H9 (cell line): ENCODE measurements around the gene NACC1. TPM values are rescaled to one million over a fixed set of nuclear protein-coding genes. Genes with fewer than 3 reads are reported as not detected.

ENCODE experiments used
- DNase-seq: peaks from one replicate; pipeline ENCODE4 v3.0.0-alpha.2; 2017
- H2AFZ ChIP-seq: one replicate; pipeline ENCODE4 v1.6.1; 2013; ENCODE audit warnings: mild to moderate bottlenecking, low read length, control low read depth, moderate library complexity
- H2AK5ac ChIP-seq: 2 replicates; pipeline ENCODE4 v1.6.1; 2013; ENCODE audit warnings: low read length, control low read depth, mixed read lengths; ENCODE audit not compliant: insufficient read length
- H2BK120ac ChIP-seq: one replicate; pipeline ENCODE4 v1.6.1; 2013; ENCODE audit warnings: low read depth, mild to moderate bottlenecking, low read length, control low read depth, inconsistent platforms; ENCODE audit not compliant: poor library complexity, severe bottlenecking
- H2BK12ac ChIP-seq: 2 replicates; pipeline ENCODE4 v1.6.1; 2013; ENCODE audit warnings: low read length, control low read depth, mixed read lengths, low read depth; ENCODE audit not compliant: insufficient read length
- H2BK15ac ChIP-seq: 2 replicates; pipeline ENCODE4 v1.6.1; 2013; ENCODE audit warnings: low read depth, low read length, control low read depth
- H2BK20ac ChIP-seq: one replicate; pipeline ENCODE4 v1.6.1; 2013; ENCODE audit warnings: low read depth, mild to moderate bottlenecking, low read length, control low read depth, inconsistent platforms; ENCODE audit not compliant: poor library complexity, severe bottlenecking
- H2BK5ac ChIP-seq: 2 replicates; pipeline ENCODE4 v1.6.1; 2013; ENCODE audit warnings: low read length, control low read depth, mixed read lengths; ENCODE audit not compliant: insufficient read length
- H3K14ac ChIP-seq: 2 replicates; pipeline ENCODE4 v1.6.1; 2013; ENCODE audit warnings: low read length, control low read depth; ENCODE audit not compliant: insufficient read depth
- H3K18ac ChIP-seq: 2 replicates; pipeline ENCODE4 v1.6.1; 2013; ENCODE audit warnings: low read depth, mild to moderate bottlenecking, mixed read lengths, low read length, control low read depth; ENCODE audit not compliant: insufficient read length
- H3K23ac ChIP-seq: 2 replicates; pipeline ENCODE4 v1.6.1; 2013; ENCODE audit warnings: low read length, control low read depth, mixed read lengths, low read depth; ENCODE audit not compliant: insufficient read length
- H3K23me2 ChIP-seq: 2 replicates; pipeline ENCODE4 v1.6.1; 2013; ENCODE audit warnings: low read depth, mild to moderate bottlenecking, mixed read lengths, low read length, control low read depth; ENCODE audit not compliant: insufficient read length, poor library complexity, severe bottlenecking
- H3K27ac ChIP-seq: 2 replicates; pipeline ENCODE4 v1.5.1; 2013; ENCODE audit warnings: low read length, control low read depth, mixed read lengths, low read depth; ENCODE audit not compliant: insufficient read length
- H3K27me3 ChIP-seq: 2 replicates; pipeline ENCODE4 v1.6.1; 2013; ENCODE audit warnings: low read length, control low read depth, inconsistent platforms; ENCODE audit not compliant: insufficient read depth
- H3K4ac ChIP-seq: 2 replicates; pipeline ENCODE4 v1.6.1; 2013; ENCODE audit warnings: low read depth, mild to moderate bottlenecking, control low read depth, inconsistent platforms, low read length, moderate library complexity
- H3K4me1 ChIP-seq: 2 replicates; pipeline ENCODE4 v1.6.1; 2013; ENCODE audit warnings: low read length, control low read depth, inconsistent platforms; ENCODE audit not compliant: insufficient read depth
- H3K4me2 ChIP-seq: 2 replicates; pipeline ENCODE4 v1.6.1; 2013; ENCODE audit warnings: low read length, control low read depth, mixed read lengths; ENCODE audit not compliant: insufficient read length, insufficient read depth
- H3K56ac ChIP-seq: 2 replicates; pipeline ENCODE4 v1.6.1; 2013; ENCODE audit warnings: low read depth, mild to moderate bottlenecking, mixed read lengths, low read length, control low read depth; ENCODE audit not compliant: insufficient read length
- H3K79me1 ChIP-seq: 2 replicates; pipeline ENCODE4 v1.6.1; 2013; ENCODE audit warnings: low read depth, mild to moderate bottlenecking, moderate library complexity, low read length, control low read depth, inconsistent platforms; ENCODE audit not compliant: insufficient read depth, poor library complexity, severe bottlenecking
- H3K79me2 ChIP-seq: 2 replicates; pipeline ENCODE4 v1.6.1; 2013; ENCODE audit warnings: low read length, control low read depth, inconsistent platforms; ENCODE audit not compliant: insufficient read depth
- H3K9ac ChIP-seq: 2 replicates; pipeline ENCODE4 v1.6.1; 2013; ENCODE audit warnings: low read length, control low read depth, mixed read lengths; ENCODE audit not compliant: insufficient read length; ENCODE audit errors: extremely low read depth
- H3K9me3 ChIP-seq: one replicate; pipeline ENCODE4 v1.6.1; 2013; ENCODE audit warnings: low read depth, low read length, inconsistent platforms; ENCODE audit not compliant: control insufficient read depth
- H3T11ph ChIP-seq: one replicate; pipeline ENCODE4 v1.6.1; 2013; ENCODE audit warnings: mild to moderate bottlenecking, low read length, control low read depth, inconsistent platforms
- H4K20me1 ChIP-seq: one replicate; pipeline ENCODE4 v1.6.1; 2013; ENCODE audit not compliant: control insufficient read depth, insufficient read length, insufficient read depth
- H4K5ac ChIP-seq: 2 replicates; pipeline ENCODE4 v1.6.1; 2013; ENCODE audit warnings: low read depth, mild to moderate bottlenecking, mixed read lengths, low read length, control low read depth; ENCODE audit not compliant: insufficient read length
- H4K8ac ChIP-seq: replicated peaks from 2 replicates; pipeline ENCODE4 v1.6.1; 2013; ENCODE audit warnings: low read length, control low read depth, mixed read lengths, low read depth; ENCODE audit not compliant: insufficient read length
- H4K91ac ChIP-seq: 2 replicates; pipeline ENCODE4 v1.6.1; 2013; ENCODE audit warnings: low read depth, mild to moderate bottlenecking, moderate library complexity, mixed read lengths, low read length, control low read depth; ENCODE audit not compliant: insufficient read length
- H3K27ac Mint-ChIP-seq, 3 experiments: 2 replicates in 2 of 3; 3 replicates in 1 of 3; pipeline ENCODE4 v1.8.0; 2020 to 2021; ENCODE audit warnings: mixed read lengths in 3 of 3, mild to moderate bottlenecking in 1 of 3, moderate library complexity in 1 of 3
- H3K27me3 Mint-ChIP-seq: 2 replicates; pipeline ENCODE4 v1.8.0; 2021; ENCODE audit warnings: low read depth, mild to moderate bottlenecking, moderate library complexity, mixed read lengths
- H3K36me3 Mint-ChIP-seq, 3 experiments: 2 replicates in 2 of 3; 3 replicates in 1 of 3; pipeline ENCODE4 v1.8.0; 2020 to 2021; ENCODE audit warnings: low read depth in 3 of 3, mixed read lengths in 3 of 3; ENCODE audit not compliant: insufficient read depth in 1 of 3
- H3K4me1 Mint-ChIP-seq, 2 experiments: 2 replicates each; pipeline ENCODE4 v1.8.0; 2020; ENCODE audit warnings: mixed read lengths in 2 of 2
- H3K4me3 Mint-ChIP-seq, 2 experiments: 2 replicates in 1 of 2; 3 replicates in 1 of 2; pipeline ENCODE4 v1.8.0; 2020 to 2021; ENCODE audit warnings: mild to moderate bottlenecking in 2 of 2, mixed read lengths in 2 of 2, moderate library complexity in 1 of 2
- H3K9me3 Mint-ChIP-seq, 2 experiments: 2 replicates in 1 of 2; 3 replicates in 1 of 2; pipeline ENCODE4 v1.8.0; 2020; ENCODE audit warnings: mild to moderate bottlenecking in 2 of 2, mixed read lengths in 2 of 2, moderate library complexity in 1 of 2
- CTCF ChIP-seq: fragments of 200-600 bp; sonication (generic); conservative IDR thresholded peaks from 3 replicates; pipeline ENCODE4 v1.8.0; 2021; ENCODE audit warnings: antibody characterized with exemption, mild to moderate bottlenecking
- WGBS: extraction: QIAGEN DNeasy Blood & Tissue Kit; methylation state at CpG from one replicate; pipeline ENCODE4 v1.1.7; 2013; ENCODE audit warnings: missing lambda C conversion rate, low lambda C conversion rate, mixed read lengths; ENCODE audit not compliant: insufficient read length; ENCODE audit errors: extremely low coverage; 5-methylcytosine and 5-hydroxymethylcytosine counted together
- total RNA-seq: library from RNA; stranded (reverse); gene quantifications from 2 replicates; pipeline ENCODE4 v1.2.1, GENCODE V29; 2021

The NACC1 gene
- total RNA-seq, 1 experiment from 2014 or later = 198 TPM

DNA sequence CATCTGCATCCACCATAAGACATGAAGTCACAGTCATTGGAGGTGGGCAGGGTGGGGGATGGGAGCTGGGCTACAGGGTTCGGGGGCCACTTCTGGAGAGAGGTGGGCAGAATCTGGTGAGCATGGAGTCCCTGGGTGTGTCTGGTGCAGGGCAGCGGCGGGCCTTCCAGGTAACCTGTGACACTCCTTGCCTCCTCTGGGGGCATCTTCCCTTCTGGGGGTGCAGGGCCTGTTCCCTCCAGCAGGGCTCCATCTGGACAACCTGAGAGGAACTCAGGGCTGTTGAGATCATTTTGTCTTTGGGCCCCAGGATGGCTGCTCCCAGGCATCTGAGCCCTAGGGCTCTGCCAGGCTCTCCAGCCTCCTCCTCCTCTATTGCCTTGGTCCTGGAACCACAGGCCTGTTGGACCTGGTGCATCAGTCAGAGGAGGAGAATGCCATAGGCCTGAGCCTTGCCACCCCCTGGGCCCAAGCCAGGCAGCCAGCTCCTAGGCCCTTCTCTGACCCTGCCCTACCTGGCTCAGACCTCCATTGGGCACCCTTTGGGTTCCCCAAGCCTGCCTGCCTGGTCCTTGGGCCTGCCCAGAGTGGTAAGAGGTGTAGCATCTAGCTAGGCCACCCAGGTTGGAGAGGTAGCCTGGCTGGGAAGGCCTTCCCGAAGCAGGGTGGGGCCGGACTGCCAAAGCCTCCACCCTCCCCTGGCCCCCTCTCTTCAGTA is 28.8 kb upstream of the NACC1 start:
- Histone ChIP-seq H3K27ac (no peak overlapping the region), H3K4me1 (0 out of 2 replicates have a peak, but pooled peaks cover 2% of the 10 kb centered on the region), H3K79me1 (no peaks in the 10 kb centered on the region), H3K27me3 (peaks cover 4% of the 10 kb centered on the region; the same call in 1 of the 2 replicates), H4K8ac (no peak overlapping the region), H2BK20ac (no peak overlapping the region), H2AK5ac (no peak overlapping the region), H3K23me2 (no peaks in the 10 kb centered on the region), H2BK15ac (no peak overlapping the region), H3K14ac (no peak overlapping the region), H3K9ac (no peak overlapping the region), H3K56ac (no peak overlapping the region), H2BK12ac (no peak overlapping the region), H2BK5ac (no peak overlapping the region), H3K4ac (no peak overlapping the region), H3K9me3 (no peaks in the 10 kb centered on the region), H2BK120ac (no peak overlapping the region), H2AFZ (no peak overlapping the region), H4K5ac (no peak overlapping the region), H3K79me2 (no peaks in the 10 kb centered on the region), H3K18ac (no peak overlapping the region), H4K91ac (no peak overlapping the region), H3T11ph (no peak overlapping the region), H3K23ac (no peak overlapping the region), H4K20me1 (no peaks in the 10 kb centered on the region), H3K4me2 (no peak overlapping the region)
- Mint-ChIP-seq H3K27me3 (peaks cover 61% of the 10 kb centered on the region), H3K4me1 (peaks cover 16 to 35% of the 10 kb centered on the region in 2 experiments), H3K4me3 (no peak overlapping the region), H3K9me3 (no peaks in the 10 kb centered on the region), H3K36me3 (no peaks in the 10 kb centered on the region), H3K27ac (no peak overlapping the region)
- WGBS = no CpG with 5 or more reads among the region's 5 CpGs
- DNase-seq = peak; percentile 79
- peak; percentile 76 for TF ChIP-seq CTCF
